Astrocyte (in vitro differentiated cells and primary cell): ENCODE data around the gene PER3.

Source experiments
- EZH2 ChIP-seq: IDR thresholded peaks from 2 replicates; pipeline ENCODE4 v1.6.1; 2012; ENCODE audit warnings: mild to moderate bottlenecking, low read length, inconsistent platforms; ENCODE audit not compliant: insufficient read depth
- TF ChIP-seq, protein P1 (sequence below): IDR thresholded peaks from 2 replicates; pipeline ENCODE4 v1.5.1; 2011; ENCODE audit warnings: low read depth, mild to moderate bottlenecking, inconsistent platforms, low read length, moderate library complexity; ENCODE audit not compliant: insufficient read depth

DNA sequence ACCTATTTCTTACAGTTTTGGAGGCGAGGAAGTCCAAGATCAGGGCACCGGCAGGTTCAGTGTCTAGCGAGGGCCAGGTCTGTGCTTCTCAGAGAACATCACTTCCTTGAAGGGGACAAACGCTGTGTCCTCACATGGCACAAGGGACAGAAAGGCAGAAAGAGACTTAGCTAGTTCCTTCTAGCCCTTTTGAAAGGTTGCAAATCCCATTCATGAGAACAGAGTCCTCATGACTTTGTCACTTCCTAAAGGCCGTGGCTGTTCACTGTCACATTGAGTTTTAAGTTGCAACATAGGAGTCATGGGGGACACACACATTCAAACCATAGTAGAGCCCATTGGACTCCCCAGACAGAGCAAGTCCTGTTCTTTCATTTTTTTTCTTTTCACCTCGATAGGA, 27.4 kb downstream of the PER3 start:
- TF ChIP-seq, protein P1, sequence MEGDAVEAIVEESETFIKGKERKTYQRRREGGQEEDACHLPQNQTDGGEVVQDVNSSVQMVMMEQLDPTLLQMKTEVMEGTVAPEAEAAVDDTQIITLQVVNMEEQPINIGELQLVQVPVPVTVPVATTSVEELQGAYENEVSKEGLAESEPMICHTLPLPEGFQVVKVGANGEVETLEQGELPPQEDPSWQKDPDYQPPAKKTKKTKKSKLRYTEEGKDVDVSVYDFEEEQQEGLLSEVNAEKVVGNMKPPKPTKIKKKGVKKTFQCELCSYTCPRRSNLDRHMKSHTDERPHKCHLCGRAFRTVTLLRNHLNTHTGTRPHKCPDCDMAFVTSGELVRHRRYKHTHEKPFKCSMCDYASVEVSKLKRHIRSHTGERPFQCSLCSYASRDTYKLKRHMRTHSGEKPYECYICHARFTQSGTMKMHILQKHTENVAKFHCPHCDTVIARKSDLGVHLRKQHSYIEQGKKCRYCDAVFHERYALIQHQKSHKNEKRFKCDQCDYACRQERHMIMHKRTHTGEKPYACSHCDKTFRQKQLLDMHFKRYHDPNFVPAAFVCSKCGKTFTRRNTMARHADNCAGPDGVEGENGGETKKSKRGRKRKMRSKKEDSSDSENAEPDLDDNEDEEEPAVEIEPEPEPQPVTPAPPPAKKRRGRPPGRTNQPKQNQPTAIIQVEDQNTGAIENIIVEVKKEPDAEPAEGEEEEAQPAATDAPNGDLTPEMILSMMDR = no peak
- no peak for TF ChIP-seq EZH2
